C4-2B (cell line): Measurements from ENCODE around the gene DNAL1.

Experiments used
- CTCF ChIP-seq: fragments of 450-650 bp; conservative IDR thresholded peaks from 2 replicates; pipeline ENCODE4 v1.5.1; 2017; ENCODE audit warnings: mild to moderate bottlenecking
- ZFX ChIP-seq: fragments of 450-650 bp; IDR thresholded peaks from 2 replicates; pipeline ENCODE4 v1.6.1; 2017

- TF ChIP-seq CTCF, result no peak
- no peak for TF ChIP-seq ZFX
These were observed 25.3 kb upstream of the DNAL1 start for GRCh38 chr14:73619524-73619923.
